HG03521 (cell line): ENCODE data around the gene HSD17B14.

ENCODE experiments used
- ATAC-seq: cut with Tn5 transposase; IDR thresholded peaks from one replicate; pipeline ENCODE4 v1.9.1; 2021; ENCODE audit warnings: mild to moderate bottlenecking, moderate library complexity; ENCODE audit not compliant: unreplicated experiment

HSD17B14 gene

DNA sequence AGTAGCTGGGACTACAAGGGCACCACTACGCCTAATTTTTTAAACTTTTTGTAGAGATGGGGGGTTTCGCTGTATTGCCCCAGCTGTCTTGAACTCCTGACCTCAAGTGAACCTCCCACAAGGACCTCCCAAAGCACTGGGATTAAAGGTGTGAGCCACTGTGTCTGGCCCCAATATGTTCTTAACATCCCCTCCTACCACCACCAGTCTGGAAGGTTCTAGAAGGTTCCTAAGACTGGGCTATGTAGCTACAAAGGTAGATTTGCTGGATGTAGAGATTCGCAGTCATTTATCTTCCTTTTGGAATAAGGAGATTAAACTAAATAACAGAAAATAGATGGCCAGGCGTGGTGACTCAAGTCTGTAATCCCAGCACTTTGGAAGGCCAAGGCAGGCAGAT is 5.3 kb downstream of the HSD17B14 start:
- no peak for ATAC-seq

GRCh38 chr19:48830088-48830487 is 6.2 kb downstream of the HSD17B14 start:
- ATAC-seq = no peak

GRCh38 chr19:48826606-48827020 is 9.7 kb downstream of the HSD17B14 start:
- no peak for ATAC-seq

GRCh38 chr19:48822514-48822913 is 13.8 kb downstream of the HSD17B14 start:
- no peak for ATAC-seq

DNA sequence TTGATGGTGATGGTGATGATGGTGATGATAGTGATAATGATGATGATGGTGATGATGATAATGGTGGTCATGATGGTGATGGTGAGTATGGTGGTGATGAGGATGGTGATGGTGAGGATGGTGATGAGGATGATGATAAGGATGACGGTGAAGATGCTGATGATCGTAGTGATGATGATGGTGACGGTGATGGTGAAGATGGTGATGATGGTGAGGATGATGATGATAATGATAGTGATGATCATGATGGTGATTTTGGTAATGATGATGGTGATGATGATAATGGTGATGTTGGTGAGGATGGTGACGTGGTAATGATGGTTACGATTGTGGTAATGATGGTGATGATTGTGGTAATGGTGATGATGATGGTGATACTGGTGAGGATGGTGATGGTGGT is 14.7 kb downstream of the HSD17B14 start:
- no peak for ATAC-seq

GRCh38 chr19:48819366-48819816 is 16.9 kb downstream of the HSD17B14 start:
- no peak for ATAC-seq

GRCh38 chr19:48818234-48818820 is 18.0 kb downstream of the HSD17B14 start:
- ATAC-seq = no peak

GRCh38 chr19:48817585-48818124 is 18.6 kb downstream of the HSD17B14 start:
- ATAC-seq = no peak

- no peak for ATAC-seq
Measured at GRCh38 chr19:48815870-48816501, 20.3 kb downstream of the HSD17B14 start.

DNA sequence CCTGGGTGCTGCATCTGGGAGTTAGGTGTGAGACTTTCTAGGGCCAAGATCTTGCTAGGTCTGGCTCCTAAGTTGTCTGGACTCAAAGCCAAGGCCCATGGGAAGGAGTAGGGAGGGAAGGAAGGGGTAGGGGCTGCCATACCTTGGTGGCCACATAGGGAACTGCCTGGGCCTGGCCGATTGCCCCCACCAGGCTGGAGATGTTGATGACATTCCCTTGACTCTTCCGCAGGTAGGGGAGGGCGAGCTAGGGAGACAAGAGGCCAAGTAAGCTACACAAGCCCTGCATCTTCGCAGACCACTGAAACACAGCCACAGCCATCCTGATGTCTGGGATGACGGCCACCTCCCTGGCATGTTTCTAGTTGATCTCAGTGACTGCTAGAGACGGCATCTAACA is 21.4 kb downstream of the HSD17B14 start:
- no peak for ATAC-seq

GRCh38 chr19:48813123-48813913 is 23.0 kb downstream of the HSD17B14 start:
- ATAC-seq = no peak

DNA sequence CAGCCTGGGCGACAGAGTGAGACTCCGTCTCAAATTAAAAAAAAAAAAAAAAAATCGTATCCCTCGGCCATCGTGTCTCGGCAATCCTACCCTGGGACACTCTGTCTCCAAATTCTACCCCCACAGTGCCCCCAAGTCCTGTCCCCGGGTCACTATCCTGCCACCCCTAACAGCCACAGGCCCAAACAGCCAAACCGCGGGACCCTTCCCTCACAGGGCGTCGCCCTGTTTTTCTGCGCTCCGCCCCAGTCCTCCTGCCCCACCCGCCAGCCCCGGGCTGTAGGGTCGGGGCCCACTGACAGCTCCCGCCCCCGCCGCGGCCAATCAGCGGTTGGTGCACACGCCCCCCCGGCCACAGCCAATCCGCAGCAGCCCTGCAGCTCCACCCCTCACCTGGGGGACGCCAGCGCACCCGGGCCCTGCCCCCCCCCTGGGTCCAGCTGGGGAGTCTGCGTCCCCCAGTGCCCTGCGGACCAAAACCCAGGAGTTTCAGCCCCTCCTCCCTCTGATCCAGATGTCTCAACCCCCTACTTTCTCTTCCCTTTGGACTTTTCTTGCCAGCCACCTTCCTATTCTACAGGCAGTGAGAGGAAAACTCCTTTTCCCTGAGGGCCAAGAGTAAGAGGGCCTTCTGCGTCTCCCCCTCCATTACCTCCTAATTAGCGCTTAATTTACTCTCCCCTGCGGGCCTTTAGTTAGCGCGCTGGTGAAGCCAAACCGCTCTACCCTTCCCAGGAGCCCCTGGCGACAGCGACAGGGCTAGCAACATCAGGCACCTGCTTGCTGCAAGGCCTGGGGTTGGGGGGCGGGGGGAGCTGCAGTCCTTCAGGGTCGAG is 24.0 kb downstream of the HSD17B14 start:
- peak; percentile 50 for ATAC-seq

DNA sequence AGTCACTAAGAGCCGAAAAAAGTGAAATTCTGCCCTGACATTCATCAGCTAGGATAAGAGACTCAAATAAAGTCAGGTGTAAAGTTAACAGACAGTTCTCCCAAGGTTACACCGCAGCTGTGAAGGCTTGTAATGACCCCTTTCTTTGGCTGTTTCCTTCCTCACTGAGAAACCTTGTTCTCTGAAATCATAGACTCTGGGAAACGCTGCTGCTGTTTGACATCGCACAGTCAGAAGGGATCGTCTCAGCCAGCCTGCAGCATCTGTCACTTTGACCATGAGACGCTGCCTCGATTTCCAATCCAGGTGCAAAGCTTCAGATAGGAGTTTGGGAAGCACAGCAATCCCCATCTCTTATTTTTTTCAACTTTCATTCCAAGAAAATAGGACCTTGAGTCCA is 26.1 kb downstream of the HSD17B14 start:
- ATAC-seq = no peak

- ATAC-seq = no peak
Measured at GRCh38 chr19:48807590-48808308, 28.5 kb downstream of the HSD17B14 start.

DNA sequence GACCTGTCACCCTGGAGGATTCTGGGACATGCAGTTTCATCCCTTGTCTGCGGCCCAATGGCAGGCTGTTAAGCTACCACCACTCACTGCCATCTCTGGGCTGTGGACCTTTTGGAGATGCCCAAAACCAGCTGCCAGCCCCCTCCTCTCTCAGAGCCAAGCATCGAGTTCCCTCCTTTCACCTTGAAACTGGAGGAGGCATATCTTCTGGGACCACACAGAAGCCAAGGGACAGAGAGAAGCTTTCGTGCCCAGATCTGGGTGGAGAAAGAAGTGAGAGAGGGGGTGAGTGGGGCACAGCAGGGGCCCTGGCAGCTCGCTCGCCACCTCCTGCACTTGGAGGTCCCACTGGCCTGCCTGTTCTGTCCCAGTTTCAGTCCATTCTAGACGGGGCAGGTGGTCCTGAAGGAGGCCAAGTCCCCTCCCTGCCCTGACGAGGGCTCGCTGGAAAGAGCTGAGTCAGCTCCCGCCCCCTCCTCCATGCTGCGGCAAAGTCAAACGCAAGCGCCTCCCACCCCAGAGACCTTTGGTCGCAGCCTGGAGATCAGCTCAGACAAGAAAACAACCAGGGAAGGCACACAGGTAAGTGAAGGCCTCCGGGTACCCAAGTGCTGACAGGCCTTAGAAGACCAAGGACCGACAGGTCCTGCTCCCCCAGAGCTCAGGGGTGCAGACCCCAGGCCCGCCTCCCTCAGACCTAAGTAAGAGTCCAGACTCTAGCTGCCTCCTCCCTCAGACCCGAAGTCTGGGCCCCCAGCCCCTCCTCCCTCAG is 29.3 kb downstream of the HSD17B14 start:
- ATAC-seq = no peak

DNA sequence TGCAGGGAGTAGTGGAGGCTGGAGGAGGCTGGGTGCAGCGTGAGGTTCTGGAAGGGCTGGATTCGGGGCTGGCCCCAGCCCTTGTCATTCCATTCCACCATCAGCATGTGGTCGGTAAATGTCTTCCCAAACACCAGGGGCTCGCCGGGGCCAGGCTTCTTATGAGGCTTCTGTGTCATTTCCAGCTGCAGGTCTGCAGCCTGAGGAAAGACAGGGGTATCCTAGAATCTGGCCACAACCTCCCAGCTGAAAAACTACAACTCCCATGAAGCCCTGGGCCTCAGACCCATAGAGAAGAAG is 29.8 kb downstream of the HSD17B14 start:
- ATAC-seq = no peak

DNA sequence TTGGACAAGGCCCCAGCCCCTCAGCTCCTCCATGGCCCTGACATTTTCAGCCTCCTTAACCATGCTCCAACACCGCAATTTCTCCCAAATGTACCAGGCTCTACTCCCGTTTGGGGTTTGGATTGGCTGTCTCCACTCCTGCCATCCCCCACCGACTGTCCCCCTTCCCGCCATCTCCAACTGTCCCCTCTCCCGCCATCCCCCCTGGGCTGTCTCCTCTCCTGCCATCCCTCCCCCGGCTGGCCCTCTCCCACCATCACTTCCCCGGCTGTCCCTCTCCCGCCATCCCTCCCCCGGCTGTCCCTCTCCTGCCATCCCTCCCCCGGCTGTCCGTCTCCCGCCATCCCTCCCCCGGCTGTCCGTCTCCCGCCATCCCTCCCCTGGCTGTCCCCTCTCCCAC is 30.8 kb downstream of the HSD17B14 start:
- ATAC-seq = no peak

DNA sequence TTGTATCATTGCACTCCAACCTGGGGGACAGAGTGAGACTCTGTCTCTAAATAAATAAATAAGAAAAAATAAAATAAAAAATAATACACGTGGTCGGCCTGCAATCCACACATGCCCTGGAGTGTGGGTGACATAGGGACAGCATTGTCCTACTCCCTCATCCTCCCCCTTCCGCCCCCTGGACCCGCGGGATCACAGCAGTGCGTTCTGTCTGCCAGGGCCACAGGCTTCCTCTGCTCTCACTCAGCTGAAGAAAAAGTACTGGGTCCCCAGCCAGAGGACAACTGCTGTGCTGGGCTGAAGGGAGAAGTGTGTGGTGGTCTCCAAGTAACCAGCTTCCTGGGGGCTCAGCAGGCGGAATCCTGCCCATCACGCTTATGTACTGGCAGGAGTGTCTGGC is 31.8 kb downstream of the HSD17B14 start:
- ATAC-seq = no peak

GRCh38 chr19:48802623-48803022 is 33.7 kb downstream of the HSD17B14 start:
- ATAC-seq = no peak
